Peyer's patch (tissue), 4 donors: ENCODE results near the gene ATXN2.

ENCODE experiments used
- POLR2A ChIP-seq, 2 donors: fragments of 450-650 bp; IDR thresholded peaks; one replicate each; pipeline ENCODE4 v1.5.1; 2017; ENCODE audit warnings: antibody characterized with exemption in 2 of 2, mild to moderate bottlenecking in 2 of 2, moderate library complexity in 2 of 2
- TF ChIP-seq, protein P1 (sequence below), 6 experiments: fragments of 450-650 bp in 4 of 6; fragments of 200-600 bp in 2 of 6; sonication (generic) in 1 of 6; IDR thresholded peaks; one replicate each; pipeline ENCODE4 v1.5.1; 2017 to 2019; ENCODE audit warnings: antibody characterized with exemption in 6 of 6, mild to moderate bottlenecking in 3 of 6, moderate library complexity in 1 of 6

DNA sequence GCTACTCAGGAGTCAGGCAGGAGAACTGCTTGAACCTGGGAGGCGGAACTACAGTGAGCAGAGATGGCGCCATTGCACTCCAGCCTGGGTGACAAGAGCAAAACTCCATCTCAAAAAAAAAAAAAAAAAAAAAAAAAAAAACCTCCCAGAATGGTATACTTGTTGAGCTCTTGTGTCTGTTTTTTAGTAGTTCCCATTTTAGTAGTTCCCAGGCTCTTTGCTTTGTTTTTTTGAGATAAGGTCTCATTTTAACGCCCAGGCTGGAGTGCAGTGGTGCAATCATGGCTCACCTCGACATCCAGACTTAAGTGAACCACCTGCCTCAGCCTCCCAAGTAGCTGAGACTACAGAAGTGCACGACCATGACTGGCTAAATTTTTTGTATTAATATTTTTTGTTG, 13.4 kb downstream of the ATXN2 start:
- TF ChIP-seq, protein P1, sequence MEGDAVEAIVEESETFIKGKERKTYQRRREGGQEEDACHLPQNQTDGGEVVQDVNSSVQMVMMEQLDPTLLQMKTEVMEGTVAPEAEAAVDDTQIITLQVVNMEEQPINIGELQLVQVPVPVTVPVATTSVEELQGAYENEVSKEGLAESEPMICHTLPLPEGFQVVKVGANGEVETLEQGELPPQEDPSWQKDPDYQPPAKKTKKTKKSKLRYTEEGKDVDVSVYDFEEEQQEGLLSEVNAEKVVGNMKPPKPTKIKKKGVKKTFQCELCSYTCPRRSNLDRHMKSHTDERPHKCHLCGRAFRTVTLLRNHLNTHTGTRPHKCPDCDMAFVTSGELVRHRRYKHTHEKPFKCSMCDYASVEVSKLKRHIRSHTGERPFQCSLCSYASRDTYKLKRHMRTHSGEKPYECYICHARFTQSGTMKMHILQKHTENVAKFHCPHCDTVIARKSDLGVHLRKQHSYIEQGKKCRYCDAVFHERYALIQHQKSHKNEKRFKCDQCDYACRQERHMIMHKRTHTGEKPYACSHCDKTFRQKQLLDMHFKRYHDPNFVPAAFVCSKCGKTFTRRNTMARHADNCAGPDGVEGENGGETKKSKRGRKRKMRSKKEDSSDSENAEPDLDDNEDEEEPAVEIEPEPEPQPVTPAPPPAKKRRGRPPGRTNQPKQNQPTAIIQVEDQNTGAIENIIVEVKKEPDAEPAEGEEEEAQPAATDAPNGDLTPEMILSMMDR (IDR thresholded peaks at IDR 0.05) = no peak
- no peak for TF ChIP-seq POLR2A (IDR thresholded peaks at IDR 0.05)
